Stimulated activated CD8-positive, alpha-beta memory T cell treated with anti-CD3 and anti-CD28 coated beads, Interleukin-4, amount 100 ng/mL, for 24 hours (primary cell): Measurements from ENCODE around the gene RASGRF2.
"Not testable (repeated sequence)": the region's sequence is repeated elsewhere in the genome, so short reads cannot be mapped to it uniquely, and the experiment has no call there.

ENCODE experiments used
- DNase-seq: peaks from one replicate; pipeline ENCODE4 v3.0.0-alpha.2; 2020; ENCODE audit warnings: low read depth

Gene RASGRF2

DNA sequence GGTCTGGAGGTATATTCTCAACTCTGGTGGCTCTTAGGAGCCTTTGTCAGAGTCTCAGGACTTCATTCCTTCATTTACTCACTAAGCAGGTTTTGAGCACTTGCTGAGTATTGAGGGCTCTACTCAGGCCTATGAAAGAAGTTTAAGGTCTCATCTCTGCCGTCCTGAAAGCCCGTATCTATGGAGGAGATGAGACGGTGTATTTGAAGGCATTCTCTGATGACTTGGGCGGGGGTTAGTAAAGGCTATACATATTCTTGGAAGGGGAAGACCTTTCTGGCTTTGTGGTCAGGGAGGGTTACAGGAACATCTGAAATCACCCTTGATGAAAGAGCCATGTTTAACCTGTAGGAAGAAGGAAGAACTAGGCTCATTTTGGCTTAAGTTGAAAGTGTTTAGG lies 21.9 kb downstream of the RASGRF2 start:
- DNase-seq: no peak

DNA sequence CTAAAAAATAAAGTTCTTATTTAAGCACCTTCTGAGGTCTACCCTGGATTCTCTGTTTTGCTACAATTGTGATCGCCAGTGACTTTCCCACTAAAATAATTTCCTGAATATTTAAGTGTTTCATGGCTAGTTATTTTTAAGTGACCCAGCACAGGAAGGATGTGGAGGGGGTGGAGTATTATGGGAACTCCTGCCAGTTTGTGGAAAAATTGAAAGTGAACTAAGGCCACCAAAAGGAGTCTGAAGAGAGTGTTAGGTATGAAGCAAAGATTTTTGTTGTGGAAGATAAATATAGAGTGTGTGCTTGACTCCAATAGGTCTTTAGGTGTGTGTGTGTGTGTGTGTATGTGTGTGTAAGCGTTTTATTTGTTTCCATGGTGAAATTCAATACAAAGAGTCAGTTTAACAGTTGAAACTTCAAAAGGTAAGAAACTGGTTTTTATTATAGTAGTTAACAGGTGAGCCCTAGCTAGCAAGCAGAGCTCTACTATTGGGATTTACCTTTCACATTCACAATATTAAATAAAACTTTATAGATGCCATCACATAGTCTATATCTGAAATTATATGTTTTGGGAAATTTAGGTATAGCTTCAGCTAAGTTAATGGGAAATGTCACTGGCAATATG lies 25.6 kb downstream of the RASGRF2 start:
- no peak for DNase-seq

DNA sequence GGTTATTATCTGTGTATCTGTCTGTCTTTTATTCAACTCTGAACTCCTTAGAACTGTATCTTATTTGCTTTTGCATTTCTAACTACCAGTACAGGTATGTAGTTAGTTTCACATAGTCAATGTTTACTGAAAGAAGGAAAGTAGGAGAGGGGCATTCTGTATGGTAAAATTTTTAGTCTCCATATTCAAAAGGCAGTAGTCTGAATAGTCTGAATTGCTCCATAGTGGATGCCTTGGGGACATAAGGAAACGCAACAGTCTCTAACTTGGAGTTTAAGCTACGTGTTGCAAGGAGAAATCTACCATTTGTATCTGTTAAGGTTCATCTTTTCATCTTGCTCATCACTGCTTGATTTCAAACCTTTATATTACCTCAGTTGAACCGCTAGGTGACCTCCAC lies 26.2 kb downstream of the RASGRF2 start:
- DNase-seq: no peak

DNA sequence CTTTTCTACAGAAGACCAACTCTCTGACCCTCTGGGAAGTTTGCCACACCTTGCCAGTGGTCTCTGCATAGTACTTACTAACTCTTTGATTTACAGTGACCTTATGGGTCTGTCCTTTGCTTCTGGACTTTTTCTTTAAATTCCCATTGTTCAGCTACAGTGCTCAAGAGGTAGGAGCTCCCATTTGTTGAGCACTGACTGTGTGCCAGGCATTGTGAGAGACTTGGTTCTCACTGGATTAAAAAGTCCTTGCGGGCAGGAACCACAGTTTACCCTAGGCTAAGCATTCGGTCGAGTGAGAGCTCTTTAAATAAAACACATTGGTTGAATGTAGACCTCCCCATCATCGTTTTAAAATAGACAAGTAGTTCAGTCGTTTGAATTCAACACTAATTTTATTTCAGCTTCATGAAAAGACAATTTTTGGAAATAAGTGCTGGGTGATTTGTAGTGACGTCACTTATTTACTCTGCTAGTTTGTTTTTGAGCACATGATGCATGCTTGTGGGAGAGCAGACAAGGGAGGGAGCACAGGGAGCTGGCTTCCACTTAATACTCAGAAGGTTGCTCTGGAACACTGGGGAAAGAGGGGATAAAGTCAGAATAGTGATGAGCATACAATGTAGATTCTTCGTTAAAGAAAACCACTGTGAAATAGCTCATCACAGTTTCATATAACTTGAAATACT lies 27.1 kb downstream of the RASGRF2 start:
- DNase-seq: no peak

DNA sequence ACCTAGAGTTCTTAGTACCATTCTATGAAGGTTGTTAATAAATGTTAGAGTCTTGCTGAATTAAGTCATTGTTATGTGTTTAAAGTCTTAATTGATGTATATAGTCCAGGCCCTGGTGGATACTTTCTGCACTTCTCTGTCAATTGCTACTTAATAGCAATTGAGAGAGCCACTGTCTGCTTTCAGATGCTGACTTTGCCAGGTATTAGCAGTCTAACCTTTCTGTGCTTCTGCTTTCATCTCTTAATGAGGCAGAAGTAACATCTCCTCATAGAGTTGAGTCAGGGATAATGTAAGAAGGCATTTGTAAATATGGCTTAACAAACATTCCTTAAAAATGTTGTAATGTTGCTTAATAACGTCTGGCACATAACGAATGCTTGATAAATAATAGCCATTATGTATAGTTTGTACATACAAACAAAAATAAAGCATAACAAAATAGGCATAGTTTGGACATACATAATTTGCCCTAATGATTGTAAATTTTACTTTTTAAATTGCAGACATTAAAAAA lies 28.3 kb downstream of the RASGRF2 start:
- no peak for DNase-seq

DNA sequence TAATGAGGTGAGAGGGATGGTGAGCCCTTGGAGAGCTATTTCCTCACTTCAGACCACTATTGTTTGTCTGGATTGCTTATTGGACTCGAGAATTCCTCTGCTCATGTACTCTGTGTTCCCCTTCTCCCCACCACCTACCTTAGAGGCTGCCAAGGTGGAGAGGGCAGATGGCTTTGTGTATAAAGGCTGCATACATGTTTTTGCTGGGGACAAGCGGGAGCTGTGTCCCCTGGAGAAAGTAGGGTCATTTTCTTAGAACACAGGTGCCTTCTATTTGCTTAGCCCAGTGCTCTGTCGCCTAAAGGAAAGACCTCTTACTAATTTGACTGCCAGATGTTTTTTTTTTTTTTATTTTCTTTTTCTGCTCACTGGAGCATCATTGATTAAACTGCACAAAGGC lies 29.7 kb downstream of the RASGRF2 start:
- DNase-seq: no peak

DNA sequence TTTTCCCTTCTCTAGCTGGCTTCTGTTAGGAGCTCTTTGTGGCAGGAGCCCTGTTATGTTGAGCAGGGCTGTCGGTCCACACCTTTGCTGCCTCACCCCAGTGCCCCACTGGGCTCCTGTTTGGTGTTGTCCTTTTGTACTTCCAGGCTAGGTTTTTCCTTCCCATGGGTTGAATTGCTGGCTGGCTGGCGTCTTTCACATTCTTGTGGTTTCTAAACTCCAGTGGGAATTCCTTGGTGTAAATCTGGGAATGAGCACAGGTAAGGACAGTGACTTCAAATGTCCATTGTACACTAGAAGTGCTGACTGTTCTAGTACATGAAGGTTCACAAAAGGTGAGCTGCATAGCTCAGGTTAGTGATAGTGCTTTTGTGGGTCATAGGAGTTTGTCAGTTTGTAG lies 30.4 kb downstream of the RASGRF2 start:
- DNase-seq: no peak

DNA sequence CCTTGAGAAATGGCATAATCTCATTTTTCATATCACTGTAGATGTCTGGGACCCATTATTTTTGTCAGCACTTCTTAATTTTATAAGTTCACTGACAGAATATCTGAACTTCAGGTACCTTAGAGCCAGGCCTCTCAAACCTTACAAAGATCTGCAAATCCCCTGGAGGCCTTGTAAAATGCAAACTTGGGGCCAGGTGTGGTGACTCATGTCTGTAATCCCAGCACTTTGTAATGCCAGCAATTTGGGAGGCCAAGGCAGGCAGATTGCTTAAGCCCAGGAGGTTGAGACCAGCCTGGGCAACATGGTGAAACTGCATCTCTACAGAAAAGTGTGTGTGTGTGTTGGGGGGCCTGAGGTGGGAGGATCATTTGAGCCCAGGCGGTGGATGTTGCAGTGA lies 30.8 kb downstream of the RASGRF2 start:
- DNase-seq: no peak

DNA sequence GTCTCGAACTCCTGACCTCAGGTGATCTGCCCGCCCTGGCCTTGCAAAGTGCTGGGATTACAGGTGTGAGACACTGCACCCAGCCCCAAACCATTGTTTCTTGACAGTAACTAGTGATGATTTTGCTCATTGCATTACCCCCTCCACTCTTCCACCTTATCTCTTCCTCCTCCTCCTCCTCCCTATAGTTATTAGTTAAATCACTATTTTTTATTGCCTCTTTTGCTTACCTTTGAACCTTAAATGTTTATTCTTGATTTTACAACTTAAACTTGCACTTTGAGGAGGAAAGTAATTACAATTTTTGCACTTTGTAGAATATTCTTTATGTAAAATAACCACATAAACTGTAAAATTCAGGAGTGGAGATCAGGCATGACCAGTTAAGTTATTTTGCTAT lies 35.7 kb downstream of the RASGRF2 start:
- DNase-seq: no peak

DNA sequence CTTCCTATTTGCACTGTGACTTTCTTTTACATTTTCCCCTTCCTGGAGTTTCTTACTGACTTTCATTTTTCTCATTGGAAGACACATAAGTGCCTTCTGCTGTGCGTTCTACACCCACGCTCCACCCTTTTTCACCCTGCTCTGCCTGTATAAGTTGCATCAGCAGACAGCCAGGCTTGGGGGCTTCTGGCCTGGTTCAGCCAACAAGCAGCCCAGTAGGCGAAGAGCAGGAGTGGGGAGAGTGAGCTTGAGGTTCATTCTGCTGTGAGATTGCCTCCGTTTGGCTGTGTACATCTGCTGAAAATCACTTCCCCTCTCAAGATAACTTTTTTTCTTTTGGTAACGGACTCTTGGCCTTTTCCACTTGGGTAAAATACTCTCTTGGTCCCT lies 38.4 kb downstream of the RASGRF2 start:
- no peak for DNase-seq

DNA sequence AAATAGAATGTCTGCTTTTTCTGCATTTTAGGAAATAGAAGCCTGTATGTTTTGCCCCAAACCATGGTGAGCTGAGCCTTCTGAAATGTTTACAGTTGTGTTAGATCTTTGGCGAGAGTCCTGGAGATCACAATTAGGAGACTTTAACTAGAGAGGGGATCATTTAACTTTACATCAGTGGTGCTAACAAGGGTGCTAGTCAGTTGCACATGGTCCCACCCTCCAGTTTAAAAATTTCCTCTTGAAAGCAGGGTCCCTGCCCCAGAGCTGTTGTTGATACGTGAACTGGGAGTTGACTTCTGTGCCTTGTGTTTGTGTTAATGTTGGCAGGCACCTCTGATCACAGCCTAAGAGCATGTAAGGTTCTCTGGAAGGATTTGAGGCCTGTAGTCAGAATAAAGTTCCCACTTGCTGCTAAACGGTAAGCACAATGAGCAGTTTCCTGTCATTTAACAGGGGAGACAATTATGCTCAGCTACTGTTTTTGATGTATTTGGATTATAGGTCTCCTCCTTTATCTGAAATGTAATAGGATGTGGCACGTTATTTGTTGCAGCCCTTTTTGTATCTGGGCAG lies 43.7 kb downstream of the RASGRF2 start:
- DNase-seq: no peak

DNA sequence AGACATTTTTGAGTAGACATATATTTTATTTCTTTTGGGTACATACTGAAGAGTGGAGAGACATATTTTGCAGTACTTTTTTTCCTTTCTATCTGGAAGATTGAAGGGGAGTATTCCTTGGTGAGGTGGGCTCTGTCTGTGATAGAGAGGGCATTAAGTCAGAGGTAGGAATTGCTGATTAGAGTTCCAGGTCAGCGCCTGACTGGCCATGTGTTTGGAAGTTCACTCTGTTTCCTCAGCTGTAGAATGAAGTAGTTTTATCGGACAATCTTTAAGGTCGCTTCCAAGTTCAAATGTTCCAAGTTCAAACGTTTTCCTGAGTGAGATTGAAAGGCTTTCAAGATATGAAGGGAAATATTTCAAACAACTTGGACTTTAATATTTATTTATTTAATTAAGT lies 45.5 kb downstream of the RASGRF2 start:
- DNase-seq: no peak

DNA sequence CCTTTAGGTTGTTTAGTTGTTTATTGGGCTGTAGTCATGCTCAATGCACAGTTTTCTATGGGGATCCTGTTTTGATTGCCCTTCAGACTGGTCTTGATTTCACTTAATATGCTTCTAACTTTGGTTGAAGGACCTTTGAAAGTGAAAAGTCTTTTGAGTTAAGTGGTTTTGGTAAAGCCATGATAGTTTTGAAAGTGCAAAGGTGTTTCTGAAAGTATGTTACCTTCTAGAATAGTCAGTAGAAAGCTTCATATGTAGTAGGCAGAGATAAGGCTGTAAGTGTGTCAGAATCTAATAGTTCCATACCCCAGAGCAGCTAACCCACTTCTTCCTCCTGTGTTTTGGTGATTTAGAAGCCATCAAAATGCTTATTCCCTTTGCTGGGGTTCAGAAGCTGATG lies 46.1 kb downstream of the RASGRF2 start:
- DNase-seq: no peak

DNA sequence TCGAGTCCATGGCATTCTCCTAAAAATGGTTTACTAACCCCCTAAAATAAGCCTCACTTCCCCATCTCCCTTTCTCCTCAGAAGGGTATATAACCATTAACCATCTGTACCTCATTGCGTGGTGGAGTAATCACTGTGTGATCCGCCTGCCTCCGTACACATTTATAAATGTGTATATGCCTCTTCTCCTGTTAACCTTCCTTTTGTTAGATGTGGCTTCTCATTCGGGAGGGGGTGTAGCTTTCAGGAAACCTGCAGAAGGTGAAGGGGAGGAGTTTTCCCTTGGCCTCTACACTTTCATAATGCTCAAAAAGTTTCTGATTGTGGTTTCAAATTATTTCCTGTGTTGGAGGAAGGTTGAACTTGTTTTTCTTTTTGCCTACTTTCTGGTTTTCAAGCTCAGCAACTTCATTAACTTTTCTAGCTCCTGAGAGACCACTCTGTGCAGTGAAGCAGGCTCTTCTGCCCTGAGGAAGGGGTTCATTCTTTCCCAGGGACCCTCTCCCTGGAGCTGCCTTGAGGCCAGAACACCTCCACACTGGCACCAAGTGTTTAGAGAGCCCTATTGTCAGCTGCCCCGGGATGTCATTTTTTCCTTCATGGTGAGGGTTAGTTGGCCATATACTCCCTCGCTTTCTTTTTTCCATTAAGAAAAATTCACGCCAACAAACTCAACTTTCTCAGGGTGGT lies 46.9 kb downstream of the RASGRF2 start:
- no peak for DNase-seq

DNA sequence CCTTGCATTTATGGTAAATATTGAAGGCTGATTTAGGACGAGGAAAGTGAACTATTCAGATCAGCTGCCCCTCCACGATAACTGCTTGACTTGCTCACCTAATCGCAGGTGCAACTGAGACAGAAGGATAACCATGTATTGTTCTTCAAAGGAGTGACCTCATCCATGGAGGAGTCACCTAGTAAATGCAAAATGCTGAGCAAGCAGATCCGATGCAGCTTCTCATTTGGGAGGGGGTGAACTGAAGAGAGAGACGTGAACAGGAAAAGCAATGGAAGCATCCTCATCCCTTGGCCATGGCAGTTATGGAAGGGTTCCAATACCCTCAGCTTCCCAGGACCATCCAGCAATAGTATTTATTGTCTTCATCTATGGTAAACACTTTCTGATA lies 47.5 kb downstream of the RASGRF2 start:
- DNase-seq: no peak

DNA sequence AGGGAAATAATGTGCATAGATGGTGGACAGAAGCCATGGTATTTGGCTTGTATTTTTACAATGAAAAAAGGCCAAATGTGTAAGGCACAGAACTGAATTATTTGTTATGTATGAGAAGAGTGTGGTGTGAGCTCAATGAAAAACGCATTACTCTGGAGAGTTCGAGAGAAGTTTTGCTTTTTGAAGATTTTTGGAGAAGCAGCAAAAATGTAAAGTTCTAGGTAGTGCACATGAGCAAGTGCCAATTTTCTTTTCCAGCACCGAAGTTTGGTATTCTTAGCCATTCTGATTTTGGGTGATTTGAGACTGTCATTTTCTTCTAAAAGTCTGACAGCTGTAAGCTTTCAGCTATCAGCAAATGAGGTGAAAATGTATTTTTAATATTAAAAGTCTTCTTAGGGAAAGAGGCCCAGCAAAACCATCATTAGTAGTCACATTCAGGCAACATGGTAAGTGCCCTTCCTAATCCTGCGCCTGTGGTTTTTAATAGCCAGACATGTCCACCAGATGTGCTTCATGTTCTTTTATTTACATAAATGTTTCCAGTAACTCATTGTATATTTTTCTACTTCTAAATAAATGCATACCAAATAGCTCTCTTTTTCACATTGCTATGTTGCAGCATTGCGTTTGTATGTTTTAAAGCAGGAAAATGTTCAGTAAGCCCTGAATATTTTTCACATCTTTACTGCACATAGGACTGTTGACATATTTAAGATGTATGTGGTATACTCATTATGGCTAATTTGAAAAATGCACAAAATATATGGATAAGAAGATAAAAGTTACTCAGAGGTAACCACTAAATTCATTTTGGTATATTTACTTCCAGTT lies 50.4 kb downstream of the RASGRF2 start:
- DNase-seq: no peak

DNA sequence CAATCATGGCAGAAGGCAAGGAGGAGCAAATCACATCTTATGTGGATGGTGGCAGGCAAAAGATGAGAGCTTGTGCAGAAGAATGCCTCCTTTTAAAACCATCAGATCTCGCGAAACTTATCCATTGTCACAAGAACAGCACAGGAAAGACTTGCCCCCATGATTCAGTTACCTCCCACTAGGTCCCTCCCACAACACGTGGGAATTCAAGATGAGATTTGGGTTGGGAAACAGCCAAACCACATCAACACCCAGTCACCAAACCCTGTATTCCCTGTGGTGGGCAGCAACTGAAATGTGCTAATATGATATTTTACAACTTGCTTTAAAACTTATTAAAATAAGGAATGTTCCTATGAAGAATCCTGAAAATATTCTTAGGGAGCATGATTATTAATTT lies 54.2 kb downstream of the RASGRF2 start:
- DNase-seq: no peak

DNA sequence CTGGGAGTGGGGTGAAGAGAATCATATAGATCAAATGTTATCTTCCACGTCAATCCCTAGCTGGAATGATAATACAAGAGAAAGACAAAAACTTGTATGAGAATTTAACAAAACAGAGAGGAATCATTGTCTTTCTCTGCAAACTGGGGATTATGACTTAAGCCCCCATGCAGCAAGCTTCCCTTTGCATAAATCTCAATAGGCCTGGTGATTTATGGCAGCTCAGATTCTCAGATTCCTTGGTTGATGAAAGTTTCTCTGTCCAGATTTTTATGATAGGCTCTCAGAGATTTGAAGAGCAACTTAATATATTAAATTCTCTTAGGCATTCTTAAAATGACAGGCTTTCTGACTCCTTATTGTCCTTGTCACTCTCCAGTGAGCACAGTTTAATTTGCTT lies 56.0 kb downstream of the RASGRF2 start:
- no peak for DNase-seq

DNA sequence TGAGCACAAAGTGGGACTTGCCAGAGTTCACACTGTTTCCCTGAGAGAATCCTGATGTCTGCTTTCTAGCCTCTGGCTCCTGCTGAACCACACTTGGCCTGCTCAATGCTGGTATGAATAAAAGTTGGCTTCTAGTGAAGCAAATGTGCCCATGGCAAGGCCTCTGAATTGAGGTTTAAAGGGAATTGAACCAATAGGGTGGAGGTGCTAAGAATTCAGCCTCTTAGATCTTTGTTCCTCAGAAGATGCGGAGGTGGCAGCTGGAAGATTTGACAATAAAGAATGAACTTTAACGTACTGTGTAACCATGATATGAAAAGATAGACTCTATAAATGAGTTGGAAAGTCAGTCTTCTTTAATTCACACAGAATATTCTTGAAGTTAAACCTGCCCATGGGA lies 57.2 kb downstream of the RASGRF2 start:
- no peak for DNase-seq

DNA sequence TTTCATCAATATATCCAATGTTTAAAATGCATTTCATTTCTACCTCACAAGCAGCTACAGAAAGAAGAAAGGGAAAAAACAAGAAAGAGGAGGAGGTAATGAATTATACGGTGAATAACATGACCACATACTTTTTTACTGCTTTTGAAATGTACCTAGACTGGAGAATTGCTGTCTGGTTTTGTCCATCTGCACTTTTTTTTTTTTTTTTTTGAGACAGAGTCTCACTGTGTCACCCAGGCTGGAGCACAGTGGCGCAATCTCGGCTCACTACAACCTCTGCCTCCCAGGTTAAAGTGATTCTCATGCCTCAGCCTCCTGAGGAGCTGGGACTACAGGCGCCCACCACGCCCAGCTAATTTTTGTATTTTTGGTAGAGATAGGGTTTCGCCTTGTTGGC lies 58.4 kb downstream of the RASGRF2 start:
- not testable (repeated sequence) for DNase-seq

DNA sequence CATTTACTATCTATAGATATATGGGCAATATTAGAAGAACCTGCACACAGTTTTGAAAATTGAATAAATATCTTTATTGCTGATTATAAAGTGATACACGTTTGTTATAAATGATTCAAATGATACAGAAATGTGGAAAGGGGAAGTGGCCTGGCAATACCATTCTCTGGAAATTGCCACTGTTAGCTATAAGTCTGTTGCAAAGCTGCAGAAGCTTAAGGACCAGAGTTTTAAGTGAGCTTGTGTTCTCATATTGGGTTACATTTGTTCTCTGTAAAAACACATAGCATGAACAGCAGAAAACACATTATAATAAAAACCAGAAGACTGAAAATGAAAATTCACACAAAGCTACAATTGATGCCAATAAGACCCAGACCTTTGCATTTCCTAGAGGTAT lies 59.6 kb downstream of the RASGRF2 start:
- no peak for DNase-seq

DNA sequence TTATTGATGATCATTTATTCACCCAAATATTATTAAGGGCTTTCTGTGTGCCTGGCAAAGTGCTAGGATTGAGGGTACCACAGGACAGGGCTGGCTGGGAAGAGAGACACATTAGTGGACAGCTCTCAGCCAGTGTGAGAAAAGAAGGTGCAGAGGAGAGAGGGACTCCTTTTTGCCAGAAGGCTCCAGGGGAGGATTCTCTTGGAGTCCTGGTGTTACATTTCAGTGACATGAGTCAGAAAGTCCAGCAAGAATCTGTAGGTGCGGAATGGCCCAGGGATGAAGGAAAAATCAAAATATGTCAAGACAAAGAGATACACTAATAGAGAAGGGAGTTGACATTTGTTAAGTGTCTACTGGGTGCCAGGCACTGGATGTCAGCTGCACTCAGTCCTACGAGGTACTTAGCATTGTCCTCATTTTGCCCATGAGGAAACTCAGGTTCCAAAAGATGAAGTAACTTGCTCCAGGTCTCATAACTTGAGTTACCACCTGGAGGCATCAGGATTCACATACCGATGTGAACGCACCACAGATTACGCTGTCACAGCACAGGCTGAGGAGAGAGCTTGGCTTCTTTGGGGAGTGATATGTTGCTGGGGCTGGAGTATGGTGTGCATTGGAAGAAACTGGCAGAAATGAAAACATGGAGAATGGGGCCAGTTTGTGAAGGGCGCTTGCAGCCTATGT lies 60.5 kb downstream of the RASGRF2 start:
- DNase-seq: no peak
